SJSA1 (cell line): Measurements from ENCODE around the gene TSHZ2. TPM values are rescaled to one million over a fixed set of nuclear protein-coding genes. Genes with fewer than 3 reads are reported as not detected.

Experiments used
- DNase-seq, 2 experiments: peaks; one replicate each; pipeline ENCODE4 v3.0.0-alpha.2; 2015 to 2020; ENCODE audit warnings: low spot score in 2 of 2, low read depth in 1 of 2
- H3K27ac ChIP-seq: fragments of 250-450 bp; sonication (Bioruptor Pico); 2 replicates; pipeline ENCODE4 v1.5.1; 2020; ENCODE audit warnings: mild to moderate bottlenecking, moderate library complexity
- H3K27me3 ChIP-seq: fragments of 250-450 bp; sonication (Bioruptor Pico); replicated peaks from 2 replicates; pipeline ENCODE4 v1.5.1; 2020; ENCODE audit warnings: mild to moderate bottlenecking, moderate library complexity
- H3K36me3 ChIP-seq: fragments of 250-450 bp; sonication (Bioruptor Pico); 2 replicates; pipeline ENCODE4 v1.5.1; 2020; ENCODE audit warnings: mild to moderate bottlenecking
- H3K4me1 ChIP-seq: fragments of 250-450 bp; sonication (Bioruptor Pico); replicated peaks from 2 replicates; pipeline ENCODE4 v1.6.1; 2021; ENCODE audit warnings: mild to moderate bottlenecking
- H3K4me3 ChIP-seq: fragments of 250-450 bp; sonication (Bioruptor Pico); 2 replicates; pipeline ENCODE4 v1.5.1; 2020; ENCODE audit warnings: mild to moderate bottlenecking
- H3K9me3 ChIP-seq: fragments of 250-450 bp; sonication (Bioruptor Pico); replicated peaks from 2 replicates; pipeline ENCODE4 v1.5.1; 2020; ENCODE audit warnings: mild to moderate bottlenecking
- total RNA-seq: library from RNA; depleted of rRNA; stranded (reverse); fragments of >200 nt; shearing (Covaris generic); gene quantifications from 2 replicates; pipeline ENCODE4 v1.2.3, GENCODE V29; 2014

TSHZ2 gene
- total RNA-seq, 1 experiment from 2014 or later: not detected

GRCh38 chr20:53238121-53238660 lies 266.0 kb downstream of the TSHZ2 start:
- DNase-seq: no peak
- H3K36me3 ChIP-seq: no peaks in the 10 kb centered on the region
- no peaks in the 10 kb centered on the region for H3K4me1 ChIP-seq
- 0 out of 2 replicates have a peak, but pooled peaks cover 10% of the 10 kb centered on the region for H3K27me3 ChIP-seq
- no peaks in the 10 kb centered on the region for H3K9me3 ChIP-seq
- no peak overlapping the region for H3K27ac ChIP-seq
- H3K4me3 ChIP-seq: no peak overlapping the region

DNA sequence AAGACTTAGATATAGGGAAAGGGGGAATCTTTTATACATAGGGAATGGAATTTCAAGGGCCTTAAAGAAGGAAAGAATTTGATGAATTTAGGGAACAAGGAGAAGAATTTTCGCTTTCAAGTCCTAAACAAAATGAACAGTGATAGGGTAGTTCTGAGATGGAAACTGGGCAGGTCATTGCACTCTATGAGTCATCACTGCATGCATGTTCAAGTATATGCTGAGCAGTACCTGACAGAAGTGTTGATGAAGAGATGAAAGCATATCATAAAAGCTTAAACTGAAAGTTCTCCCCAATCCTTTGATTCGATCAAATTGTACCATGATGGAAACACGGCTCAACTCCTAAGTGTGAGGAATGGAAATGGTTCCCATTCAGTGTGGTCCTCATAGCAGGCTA lies 271.0 kb downstream of the TSHZ2 start:
- H3K36me3 ChIP-seq: no peaks in the 10 kb centered on the region

GRCh38 chr20:53244711-53245110 lies 272.6 kb downstream of the TSHZ2 start:
- no peaks in the 10 kb centered on the region for H3K4me1 ChIP-seq
- H3K36me3 ChIP-seq: no peaks in the 10 kb centered on the region
- DNase-seq: no peak
- H3K4me3 ChIP-seq: no peak overlapping the region
- H3K27ac ChIP-seq: no peak overlapping the region
- no peaks in the 10 kb centered on the region for H3K9me3 ChIP-seq
- H3K27me3 ChIP-seq: 0 out of 2 replicates have a peak, but pooled peaks cover 11% of the 10 kb centered on the region

More for the DNA sequence above, 271.0 kb downstream of the TSHZ2 start:
- no peak overlapping the region for H3K4me3 ChIP-seq
- no peak for DNase-seq
- H3K9me3 ChIP-seq: no peaks in the 10 kb centered on the region
- 0 out of 2 replicates have a peak, but pooled peaks cover 11% of the 10 kb centered on the region for H3K27me3 ChIP-seq
- H3K4me1 ChIP-seq: no peaks in the 10 kb centered on the region
- no peak overlapping the region for H3K27ac ChIP-seq

GRCh38 chr20:53245574-53245973 lies 273.4 kb downstream of the TSHZ2 start:
- Histone ChIP-seq H3K27me3 (0 out of 2 replicates have a peak, but pooled peaks cover 11% of the 10 kb centered on the region), H3K4me1 (no peaks in the 10 kb centered on the region), H3K4me3 (no peak overlapping the region), H3K36me3 (no peaks in the 10 kb centered on the region), H3K9me3 (no peaks in the 10 kb centered on the region), H3K27ac (no peak overlapping the region)
- no peak for DNase-seq

DNA sequence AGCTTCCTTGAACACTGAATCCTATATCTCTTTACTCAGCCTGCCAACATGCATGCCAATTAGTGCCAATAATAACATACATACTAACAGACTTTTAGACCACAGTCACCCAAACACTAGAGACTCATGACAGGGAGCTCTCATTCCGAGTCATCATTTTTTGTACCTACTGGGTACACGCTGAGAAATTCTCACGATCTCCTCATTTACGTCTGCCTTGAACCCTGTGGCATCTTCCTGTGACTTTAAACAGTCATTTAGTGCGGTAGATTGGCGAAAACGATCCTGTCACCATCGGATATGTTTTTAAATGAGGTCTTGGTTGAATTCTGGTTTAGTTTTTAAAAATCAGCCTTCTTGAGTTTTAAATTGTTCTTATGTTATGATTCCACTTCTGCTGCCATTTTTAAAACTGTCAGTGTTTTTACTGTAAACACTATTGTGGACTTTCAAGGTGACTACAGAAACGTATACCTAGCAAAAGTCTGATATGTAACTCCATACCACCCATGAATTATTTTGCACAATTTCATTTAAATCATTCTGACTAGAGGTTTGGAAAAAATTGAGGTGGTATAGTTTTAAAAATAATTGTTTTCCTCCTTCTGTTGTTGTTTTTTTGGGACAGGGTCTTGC lies 275.4 kb downstream of the TSHZ2 start:
- no peak overlapping the region for H3K4me3 ChIP-seq
- no peak overlapping the region for H3K27ac ChIP-seq
- no peaks in the 10 kb centered on the region for H3K4me1 ChIP-seq
- 0 out of 2 replicates have a peak, but pooled peaks cover 6% of the 10 kb centered on the region for H3K27me3 ChIP-seq
- no peak for DNase-seq
- H3K9me3 ChIP-seq: no peaks in the 10 kb centered on the region
- H3K36me3 ChIP-seq: no peaks in the 10 kb centered on the region

GRCh38 chr20:53250456-53250855 lies 278.3 kb downstream of the TSHZ2 start:
- DNase-seq: no peak
- H3K36me3 ChIP-seq: no peaks in the 10 kb centered on the region
- no peak overlapping the region for H3K4me3 ChIP-seq
- no peaks in the 10 kb centered on the region for H3K4me1 ChIP-seq
- H3K27ac ChIP-seq: no peak overlapping the region
- H3K27me3 ChIP-seq: 0 out of 2 replicates have a peak, but pooled peaks cover 3% of the 10 kb centered on the region
- no peaks in the 10 kb centered on the region for H3K9me3 ChIP-seq

DNA sequence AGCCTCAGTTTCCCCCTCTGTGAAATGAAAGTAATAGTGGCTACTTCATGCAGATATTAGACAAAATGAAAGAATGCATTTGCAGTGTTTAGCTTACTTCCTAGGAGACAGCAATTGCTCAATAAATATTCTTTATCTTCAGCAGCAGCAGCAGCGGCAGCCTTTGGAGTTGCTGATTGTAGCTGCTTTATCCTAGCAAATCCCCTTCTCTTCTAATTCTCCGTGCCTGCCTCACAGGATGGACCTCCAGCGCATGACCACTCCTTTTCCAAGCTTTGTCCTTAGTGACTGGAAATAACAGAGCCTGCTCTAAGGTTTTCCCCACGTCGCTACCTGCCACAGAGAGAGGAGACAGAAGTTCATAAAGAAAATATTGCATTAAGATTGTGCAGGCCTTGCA lies 279.8 kb downstream of the TSHZ2 start:
- H3K4me1 ChIP-seq: no peaks in the 10 kb centered on the region
- H3K9me3 ChIP-seq: no peaks in the 10 kb centered on the region
- H3K27ac ChIP-seq: no peak overlapping the region
- H3K4me3 ChIP-seq: no peak overlapping the region
- DNase-seq: no peak
- H3K36me3 ChIP-seq: no peaks in the 10 kb centered on the region
- H3K27me3 ChIP-seq: 0 out of 2 replicates have a peak, but pooled peaks cover 3% of the 10 kb centered on the region

DNA sequence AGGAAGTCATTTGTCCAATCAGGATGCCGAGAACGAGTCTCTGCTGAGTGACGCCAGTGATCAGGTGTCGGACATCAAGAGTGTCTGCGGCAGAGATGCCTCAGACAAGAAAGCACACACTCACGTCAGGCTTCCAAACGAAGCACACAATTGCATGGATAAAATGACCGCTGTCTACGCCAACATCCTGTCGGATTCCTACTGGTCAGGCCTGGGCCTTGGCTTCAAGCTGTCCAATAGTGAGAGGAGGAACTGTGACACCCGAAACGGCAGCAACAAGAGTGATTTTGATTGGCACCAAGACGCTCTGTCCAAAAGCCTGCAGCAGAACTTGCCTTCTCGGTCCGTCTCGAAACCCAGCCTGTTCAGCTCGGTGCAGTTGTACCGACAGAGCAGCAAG lies 281.5 kb downstream of the TSHZ2 start:
- no peak overlapping the region for H3K27ac ChIP-seq
- DNase-seq: no peak
- no peaks in the 10 kb centered on the region for H3K36me3 ChIP-seq
- H3K4me3 ChIP-seq: no peak overlapping the region
- 0 out of 2 replicates have a peak, but pooled peaks cover 3% of the 10 kb centered on the region for H3K27me3 ChIP-seq
- no peaks in the 10 kb centered on the region for H3K9me3 ChIP-seq
- H3K4me1 ChIP-seq: no peaks in the 10 kb centered on the region

DNA sequence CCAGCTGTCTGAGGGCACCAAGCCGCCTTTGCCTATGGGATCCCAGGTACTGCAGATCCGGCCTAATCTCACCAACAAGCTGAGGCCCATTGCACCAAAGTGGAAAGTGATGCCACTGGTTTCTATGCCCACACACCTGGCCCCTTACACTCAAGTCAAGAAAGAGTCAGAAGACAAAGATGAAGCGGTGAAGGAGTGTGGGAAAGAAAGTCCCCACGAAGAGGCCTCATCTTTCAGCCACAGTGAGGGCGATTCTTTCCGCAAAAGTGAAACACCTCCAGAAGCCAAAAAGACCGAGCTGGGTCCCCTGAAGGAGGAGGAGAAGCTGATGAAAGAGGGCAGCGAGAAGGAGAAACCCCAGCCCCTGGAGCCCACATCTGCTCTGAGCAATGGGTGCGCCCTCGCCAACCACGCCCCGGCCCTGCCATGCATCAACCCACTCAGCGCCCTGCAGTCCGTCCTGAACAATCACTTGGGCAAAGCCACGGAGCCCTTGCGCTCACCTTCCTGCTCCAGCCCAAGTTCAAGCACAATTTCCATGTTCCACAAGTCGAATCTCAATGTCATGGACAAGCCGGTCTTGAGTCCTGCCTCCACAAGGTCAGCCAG lies 283.0 kb downstream of the TSHZ2 start:
- no peaks in the 10 kb centered on the region for H3K9me3 ChIP-seq
- no peak overlapping the region for H3K27ac ChIP-seq
- no peaks in the 10 kb centered on the region for H3K4me1 ChIP-seq
- DNase-seq: no peak
- no peaks in the 10 kb centered on the region for H3K36me3 ChIP-seq
- no peak overlapping the region for H3K4me3 ChIP-seq
- 0 out of 2 replicates have a peak, but pooled peaks cover 3% of the 10 kb centered on the region for H3K27me3 ChIP-seq

GRCh38 chr20:53258741-53259140 lies 286.6 kb downstream of the TSHZ2 start:
- Histone ChIP-seq H3K9me3 (no peaks in the 10 kb centered on the region), H3K36me3 (no peaks in the 10 kb centered on the region), H3K27me3 (0 out of 2 replicates have a peak, but pooled peaks cover 3% of the 10 kb centered on the region), H3K4me1 (no peaks in the 10 kb centered on the region), H3K4me3 (no peak overlapping the region), H3K27ac (no peak overlapping the region)
- no peak for DNase-seq

GRCh38 chr20:53260168-53260567 lies 288.0 kb downstream of the TSHZ2 start:
- Histone ChIP-seq H3K27me3 (0 out of 2 replicates have a peak, but pooled peaks cover 3% of the 10 kb centered on the region), H3K4me3 (no peak overlapping the region), H3K36me3 (no peaks in the 10 kb centered on the region), H3K27ac (no peak overlapping the region), H3K9me3 (no peaks in the 10 kb centered on the region), H3K4me1 (no peaks in the 10 kb centered on the region)
- DNase-seq: no peak

DNA sequence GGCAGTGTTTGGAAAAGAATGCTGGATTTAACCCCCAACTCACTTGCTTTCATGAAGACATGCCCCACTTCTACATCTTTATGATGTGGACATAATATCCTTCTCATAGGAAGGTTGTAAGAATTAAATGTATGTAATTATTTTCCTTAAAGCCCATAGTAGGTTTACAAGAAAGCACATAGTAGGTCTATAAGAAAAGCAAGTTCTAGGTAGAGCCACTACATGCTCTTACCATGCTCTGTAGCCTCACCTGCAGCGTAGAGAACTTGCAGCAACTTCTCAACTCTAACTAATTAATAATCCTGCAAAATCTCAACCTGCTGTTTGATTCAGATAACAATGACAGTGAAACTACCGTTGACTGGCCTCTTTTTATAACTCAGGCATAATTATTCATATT lies 288.4 kb downstream of the TSHZ2 start:
- no peak overlapping the region for H3K4me3 ChIP-seq
- H3K27ac ChIP-seq: no peak overlapping the region
- no peak for DNase-seq
- H3K4me1 ChIP-seq: no peaks in the 10 kb centered on the region
- H3K27me3 ChIP-seq: 0 out of 2 replicates have a peak, but pooled peaks cover 3% of the 10 kb centered on the region
- H3K36me3 ChIP-seq: no peaks in the 10 kb centered on the region
- H3K9me3 ChIP-seq: no peaks in the 10 kb centered on the region

GRCh38 chr20:53262365-53262764 lies 290.2 kb downstream of the TSHZ2 start:
- no peaks in the 10 kb centered on the region for H3K9me3 ChIP-seq
- DNase-seq: no peak

More at GRCh38 chr20:53262365-53262764, 290.2 kb downstream of the TSHZ2 start:
- H3K36me3 ChIP-seq: no peaks in the 10 kb centered on the region
- peaks cover 4% of the 10 kb centered on the region; the same call in 1 of the 2 replicates for H3K27me3 ChIP-seq
- H3K27ac ChIP-seq: no peak overlapping the region
- H3K4me3 ChIP-seq: no peak overlapping the region
- H3K4me1 ChIP-seq: no peaks in the 10 kb centered on the region
